H9 (cell line): ENCODE results near the gene USP37. TPM values are rescaled to one million over a fixed set of nuclear protein-coding genes. Genes with fewer than 3 reads are reported as not detected.

Source experiments
- DNase-seq: peaks from one replicate; pipeline ENCODE4 v3.0.0-alpha.2; 2017
- H2AFZ ChIP-seq: one replicate; pipeline ENCODE4 v1.6.1; 2013; ENCODE audit warnings: mild to moderate bottlenecking, low read length, control low read depth, moderate library complexity
- H2AK5ac ChIP-seq: 2 replicates; pipeline ENCODE4 v1.6.1; 2013; ENCODE audit warnings: low read length, control low read depth, mixed read lengths; ENCODE audit not compliant: insufficient read length
- H2BK120ac ChIP-seq: one replicate; pipeline ENCODE4 v1.6.1; 2013; ENCODE audit warnings: low read depth, mild to moderate bottlenecking, low read length, control low read depth, inconsistent platforms; ENCODE audit not compliant: poor library complexity, severe bottlenecking
- H2BK12ac ChIP-seq: 2 replicates; pipeline ENCODE4 v1.6.1; 2013; ENCODE audit warnings: low read length, control low read depth, mixed read lengths, low read depth; ENCODE audit not compliant: insufficient read length
- H2BK15ac ChIP-seq: 2 replicates; pipeline ENCODE4 v1.6.1; 2013; ENCODE audit warnings: low read depth, low read length, control low read depth
- H2BK20ac ChIP-seq: one replicate; pipeline ENCODE4 v1.6.1; 2013; ENCODE audit warnings: low read depth, mild to moderate bottlenecking, low read length, control low read depth, inconsistent platforms; ENCODE audit not compliant: poor library complexity, severe bottlenecking
- H2BK5ac ChIP-seq: 2 replicates; pipeline ENCODE4 v1.6.1; 2013; ENCODE audit warnings: low read length, control low read depth, mixed read lengths; ENCODE audit not compliant: insufficient read length
- H3K14ac ChIP-seq: 2 replicates; pipeline ENCODE4 v1.6.1; 2013; ENCODE audit warnings: low read length, control low read depth; ENCODE audit not compliant: insufficient read depth
- H3K18ac ChIP-seq: 2 replicates; pipeline ENCODE4 v1.6.1; 2013; ENCODE audit warnings: low read depth, mild to moderate bottlenecking, mixed read lengths, low read length, control low read depth; ENCODE audit not compliant: insufficient read length
- H3K23ac ChIP-seq: 2 replicates; pipeline ENCODE4 v1.6.1; 2013; ENCODE audit warnings: low read length, control low read depth, mixed read lengths, low read depth; ENCODE audit not compliant: insufficient read length
- H3K23me2 ChIP-seq: 2 replicates; pipeline ENCODE4 v1.6.1; 2013; ENCODE audit warnings: low read depth, mild to moderate bottlenecking, mixed read lengths, low read length, control low read depth; ENCODE audit not compliant: insufficient read length, poor library complexity, severe bottlenecking
- H3K27ac ChIP-seq: 2 replicates; pipeline ENCODE4 v1.5.1; 2013; ENCODE audit warnings: low read length, control low read depth, mixed read lengths, low read depth; ENCODE audit not compliant: insufficient read length
- H3K27me3 ChIP-seq: 2 replicates; pipeline ENCODE4 v1.6.1; 2013; ENCODE audit warnings: low read length, control low read depth, inconsistent platforms; ENCODE audit not compliant: insufficient read depth
- H3K4ac ChIP-seq: 2 replicates; pipeline ENCODE4 v1.6.1; 2013; ENCODE audit warnings: low read depth, mild to moderate bottlenecking, control low read depth, inconsistent platforms, low read length, moderate library complexity
- H3K4me1 ChIP-seq: 2 replicates; pipeline ENCODE4 v1.6.1; 2013; ENCODE audit warnings: low read length, control low read depth, inconsistent platforms; ENCODE audit not compliant: insufficient read depth
- H3K4me2 ChIP-seq: 2 replicates; pipeline ENCODE4 v1.6.1; 2013; ENCODE audit warnings: low read length, control low read depth, mixed read lengths; ENCODE audit not compliant: insufficient read length, insufficient read depth
- H3K56ac ChIP-seq: 2 replicates; pipeline ENCODE4 v1.6.1; 2013; ENCODE audit warnings: low read depth, mild to moderate bottlenecking, mixed read lengths, low read length, control low read depth; ENCODE audit not compliant: insufficient read length
- H3K79me1 ChIP-seq: 2 replicates; pipeline ENCODE4 v1.6.1; 2013; ENCODE audit warnings: low read depth, mild to moderate bottlenecking, moderate library complexity, low read length, control low read depth, inconsistent platforms; ENCODE audit not compliant: insufficient read depth, poor library complexity, severe bottlenecking
- H3K79me2 ChIP-seq: 2 replicates; pipeline ENCODE4 v1.6.1; 2013; ENCODE audit warnings: low read length, control low read depth, inconsistent platforms; ENCODE audit not compliant: insufficient read depth
- H3K9ac ChIP-seq: 2 replicates; pipeline ENCODE4 v1.6.1; 2013; ENCODE audit warnings: low read length, control low read depth, mixed read lengths; ENCODE audit not compliant: insufficient read length; ENCODE audit errors: extremely low read depth
- H3K9me3 ChIP-seq: one replicate; pipeline ENCODE4 v1.6.1; 2013; ENCODE audit warnings: low read depth, low read length, inconsistent platforms; ENCODE audit not compliant: control insufficient read depth
- H3T11ph ChIP-seq: one replicate; pipeline ENCODE4 v1.6.1; 2013; ENCODE audit warnings: mild to moderate bottlenecking, low read length, control low read depth, inconsistent platforms
- H4K20me1 ChIP-seq: one replicate; pipeline ENCODE4 v1.6.1; 2013; ENCODE audit not compliant: control insufficient read depth, insufficient read length, insufficient read depth
- H4K5ac ChIP-seq: 2 replicates; pipeline ENCODE4 v1.6.1; 2013; ENCODE audit warnings: low read depth, mild to moderate bottlenecking, mixed read lengths, low read length, control low read depth; ENCODE audit not compliant: insufficient read length
- H4K8ac ChIP-seq: replicated peaks from 2 replicates; pipeline ENCODE4 v1.6.1; 2013; ENCODE audit warnings: low read length, control low read depth, mixed read lengths, low read depth; ENCODE audit not compliant: insufficient read length
- H4K91ac ChIP-seq: 2 replicates; pipeline ENCODE4 v1.6.1; 2013; ENCODE audit warnings: low read depth, mild to moderate bottlenecking, moderate library complexity, mixed read lengths, low read length, control low read depth; ENCODE audit not compliant: insufficient read length
- H3K27ac Mint-ChIP-seq, 3 experiments: 2 replicates in 2 of 3; 3 replicates in 1 of 3; pipeline ENCODE4 v1.8.0; 2020 to 2021; ENCODE audit warnings: mixed read lengths in 3 of 3, mild to moderate bottlenecking in 1 of 3, moderate library complexity in 1 of 3
- H3K27me3 Mint-ChIP-seq: 2 replicates; pipeline ENCODE4 v1.8.0; 2021; ENCODE audit warnings: low read depth, mild to moderate bottlenecking, moderate library complexity, mixed read lengths
- H3K36me3 Mint-ChIP-seq, 3 experiments: 2 replicates in 2 of 3; 3 replicates in 1 of 3; pipeline ENCODE4 v1.8.0; 2020 to 2021; ENCODE audit warnings: low read depth in 3 of 3, mixed read lengths in 3 of 3; ENCODE audit not compliant: insufficient read depth in 1 of 3
- H3K4me1 Mint-ChIP-seq, 2 experiments: 2 replicates each; pipeline ENCODE4 v1.8.0; 2020; ENCODE audit warnings: mixed read lengths in 2 of 2
- H3K4me3 Mint-ChIP-seq, 2 experiments: 2 replicates in 1 of 2; 3 replicates in 1 of 2; pipeline ENCODE4 v1.8.0; 2020 to 2021; ENCODE audit warnings: mild to moderate bottlenecking in 2 of 2, mixed read lengths in 2 of 2, moderate library complexity in 1 of 2
- H3K9me3 Mint-ChIP-seq, 2 experiments: 2 replicates in 1 of 2; 3 replicates in 1 of 2; pipeline ENCODE4 v1.8.0; 2020; ENCODE audit warnings: mild to moderate bottlenecking in 2 of 2, mixed read lengths in 2 of 2, moderate library complexity in 1 of 2
- WGBS: extraction: QIAGEN DNeasy Blood & Tissue Kit; methylation state at CpG from one replicate; pipeline ENCODE4 v1.1.7; 2013; ENCODE audit warnings: missing lambda C conversion rate, low lambda C conversion rate, mixed read lengths; ENCODE audit not compliant: insufficient read length; ENCODE audit errors: extremely low coverage; 5-methylcytosine and 5-hydroxymethylcytosine counted together
- total RNA-seq: library from RNA; stranded (reverse); gene quantifications from 2 replicates; pipeline ENCODE4 v1.2.1, GENCODE V29; 2021
- TF ChIP-seq, protein P1 (sequence below): fragments of 200-600 bp; sonication (generic); conservative IDR thresholded peaks from 3 replicates; pipeline ENCODE4 v1.8.0; 2021; ENCODE audit warnings: antibody characterized with exemption, mild to moderate bottlenecking

USP37 gene
- total RNA-seq, 1 experiment from 2014 or later, result 34.9 TPM

DNA sequence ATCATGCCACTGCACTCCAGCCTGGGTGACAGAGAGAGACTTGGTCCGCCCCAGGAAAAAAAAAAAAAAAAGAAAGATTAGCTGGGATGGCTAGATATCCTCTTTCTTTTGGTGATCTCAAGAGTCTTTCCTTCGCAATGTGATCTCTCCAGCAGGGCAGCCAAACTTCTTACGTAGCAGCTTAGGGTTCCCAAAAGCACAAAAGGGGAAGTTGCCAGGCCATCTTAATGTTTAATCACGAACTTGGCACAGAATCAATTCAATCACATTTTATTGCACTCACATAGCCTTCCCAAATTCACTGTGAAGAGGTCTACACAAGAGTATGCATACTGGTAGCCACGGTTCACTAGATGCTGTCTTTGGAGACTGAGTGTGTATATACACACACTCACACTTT lies 96.2 kb downstream of the USP37 start:
- H4K91ac ChIP-seq, result no peak overlapping the region
- no peak overlapping the region for H2BK15ac ChIP-seq
- H2BK20ac ChIP-seq, result no peak overlapping the region
- no peak overlapping the region for H3T11ph ChIP-seq
- no peak overlapping the region for H2AFZ ChIP-seq
- H3K18ac ChIP-seq, result no peak overlapping the region
- no peak overlapping the region for H2AK5ac ChIP-seq
- no CpG with 5 or more reads among the region's 5 CpGs for WGBS
- H4K8ac ChIP-seq, result no peak overlapping the region
- no peak overlapping the region for H2BK120ac ChIP-seq
- no peak overlapping the region for H3K14ac ChIP-seq
- H3K4ac ChIP-seq, result no peak overlapping the region
- Mint-ChIP-seq H3K4me3 (no peak overlapping the region), H3K36me3 (peaks cover 7 to 55% (median 51%) of the 10 kb centered on the region in 3 experiments; a peak in 6 of 7 replicates), H3K9me3 (no peaks in the 10 kb centered on the region), H3K27ac (peak overlapping the region in 1 of 3 experiments; percentile 61; a peak in 1 of 7 replicates), H3K4me1 (no peaks in the 10 kb centered on the region), H3K27me3 (no peaks in the 10 kb centered on the region)
- H2BK5ac ChIP-seq, result no peak overlapping the region
- no peak overlapping the region for H3K9ac ChIP-seq
- H3K27me3 ChIP-seq, result no peaks in the 10 kb centered on the region
- no peaks in the 10 kb centered on the region for H4K20me1 ChIP-seq
- H3K56ac ChIP-seq, result no peak overlapping the region
- no peaks in the 10 kb centered on the region for H3K4me1 ChIP-seq
- no peak overlapping the region for H3K4me2 ChIP-seq
- H3K23me2 ChIP-seq, result no peaks in the 10 kb centered on the region
- no peak overlapping the region for H3K27ac ChIP-seq
- no peaks in the 10 kb centered on the region for H3K79me1 ChIP-seq
- H3K79me2 ChIP-seq, result no peaks in the 10 kb centered on the region
- no peak overlapping the region for H4K5ac ChIP-seq
- TF ChIP-seq, protein P1, sequence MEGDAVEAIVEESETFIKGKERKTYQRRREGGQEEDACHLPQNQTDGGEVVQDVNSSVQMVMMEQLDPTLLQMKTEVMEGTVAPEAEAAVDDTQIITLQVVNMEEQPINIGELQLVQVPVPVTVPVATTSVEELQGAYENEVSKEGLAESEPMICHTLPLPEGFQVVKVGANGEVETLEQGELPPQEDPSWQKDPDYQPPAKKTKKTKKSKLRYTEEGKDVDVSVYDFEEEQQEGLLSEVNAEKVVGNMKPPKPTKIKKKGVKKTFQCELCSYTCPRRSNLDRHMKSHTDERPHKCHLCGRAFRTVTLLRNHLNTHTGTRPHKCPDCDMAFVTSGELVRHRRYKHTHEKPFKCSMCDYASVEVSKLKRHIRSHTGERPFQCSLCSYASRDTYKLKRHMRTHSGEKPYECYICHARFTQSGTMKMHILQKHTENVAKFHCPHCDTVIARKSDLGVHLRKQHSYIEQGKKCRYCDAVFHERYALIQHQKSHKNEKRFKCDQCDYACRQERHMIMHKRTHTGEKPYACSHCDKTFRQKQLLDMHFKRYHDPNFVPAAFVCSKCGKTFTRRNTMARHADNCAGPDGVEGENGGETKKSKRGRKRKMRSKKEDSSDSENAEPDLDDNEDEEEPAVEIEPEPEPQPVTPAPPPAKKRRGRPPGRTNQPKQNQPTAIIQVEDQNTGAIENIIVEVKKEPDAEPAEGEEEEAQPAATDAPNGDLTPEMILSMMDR, result no peak
- H3K9me3 ChIP-seq, result no peaks in the 10 kb centered on the region
- DNase-seq, result no peak
- H2BK12ac ChIP-seq, result no peak overlapping the region
- no peak overlapping the region for H3K23ac ChIP-seq
